Measurements from ENCODE around the gene RBM38. TPM values are rescaled to one million over a fixed set of nuclear protein-coding genes. Genes with fewer than 3 reads are reported as not detected.

Gene RBM38
- total RNA-seq, 2 experiments from 2014 or later, result 60.3 to 63.1 TPM

- no peaks in the 10 kb centered on the region for H3K9me3 Mint-ChIP-seq
- peaks cover 4% of the 10 kb centered on the region for H3K4me1 Mint-ChIP-seq (ENCODE audit: low read depth)
- intact Hi-C loops (cut with micrococcal nuclease), result no loop called here
- no peak overlapping the region for H3K4me3 Mint-ChIP-seq
- CTCF ChIA-PET, result interaction anchor here (1.1 kb wide), 1 partner anchor 47 kb away, joined by 3 read pairs; no protein-coding TSS in a partner anchor
- H3K27ac Mint-ChIP-seq, result no peak overlapping the region
- peaks cover 18% of the 10 kb centered on the region for H3K36me3 Mint-ChIP-seq (ENCODE audit: low read depth)
- DNase-seq, result no peak
- H3K27me3 Mint-ChIP-seq (ENCODE audit: low read depth), result no peaks in the 10 kb centered on the region
Observed at GRCh38 chr20:57409672-57410397, 18.6 kb downstream of the RBM38 start.

- no peak for DNase-seq
- CTCF ChIA-PET, result no interaction called here
- Mint-ChIP-seq H3K4me1 (ENCODE audit: low read depth) (peaks cover 4% of the 10 kb centered on the region), H3K27me3 (ENCODE audit: low read depth) (no peaks in the 10 kb centered on the region), H3K27ac (no peak overlapping the region), H3K4me3 (no peak overlapping the region), H3K36me3 (ENCODE audit: low read depth) (peaks cover 16% of the 10 kb centered on the region), H3K9me3 (no peaks in the 10 kb centered on the region)
- intact Hi-C loops (cut with micrococcal nuclease), result no loop called here
Observed at GRCh38 chr20:57410398-57410920, 19.3 kb downstream of the RBM38 start.

DNA sequence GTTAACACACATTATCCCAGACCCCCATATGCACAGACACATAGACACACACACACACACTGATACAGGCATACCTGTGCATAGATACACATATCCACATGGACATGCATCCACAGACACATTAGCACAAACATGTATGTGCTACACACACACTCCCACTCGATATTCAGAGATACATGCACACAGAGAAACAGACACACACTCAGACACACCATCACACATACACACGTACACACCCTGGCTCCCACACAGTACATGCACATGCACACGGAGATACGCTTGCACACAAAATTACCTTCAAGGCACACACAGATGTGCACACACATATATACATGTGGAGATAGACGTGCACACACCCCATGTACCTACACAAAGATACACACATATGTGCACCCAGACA is 19.7 kb downstream of the RBM38 start:
- DNase-seq, result no peak
- intact Hi-C loops (cut with micrococcal nuclease), result no loop called here
- Mint-ChIP-seq H3K27ac (no peak overlapping the region), H3K4me3 (no peak overlapping the region), H3K27me3 (ENCODE audit: low read depth) (no peaks in the 10 kb centered on the region), H3K9me3 (no peaks in the 10 kb centered on the region), H3K36me3 (ENCODE audit: low read depth) (peaks cover 16% of the 10 kb centered on the region), H3K4me1 (ENCODE audit: low read depth) (peaks cover 4% of the 10 kb centered on the region)
- CTCF ChIA-PET, result no interaction called here

GRCh38 chr20:57411406-57412283 is 20.4 kb downstream of the RBM38 start:
- peaks cover 4% of the 10 kb centered on the region for H3K4me1 Mint-ChIP-seq (ENCODE audit: low read depth)
- H3K36me3 Mint-ChIP-seq (ENCODE audit: low read depth), result peaks cover 16% of the 10 kb centered on the region
- intact Hi-C loops (cut with micrococcal nuclease), result no loop called here
- no peak overlapping the region for H3K27ac Mint-ChIP-seq
- H3K27me3 Mint-ChIP-seq (ENCODE audit: low read depth), result no peaks in the 10 kb centered on the region
- CTCF ChIA-PET, result no interaction called here
- H3K4me3 Mint-ChIP-seq, result no peak overlapping the region
- no peaks in the 10 kb centered on the region for H3K9me3 Mint-ChIP-seq
- DNase-seq, result no peak

- Mint-ChIP-seq H3K4me3 (no peak overlapping the region), H3K27ac (no peak overlapping the region), H3K4me1 (ENCODE audit: low read depth) (peaks cover 2% of the 10 kb centered on the region), H3K36me3 (ENCODE audit: low read depth) (peaks cover 9% of the 10 kb centered on the region), H3K27me3 (ENCODE audit: low read depth) (no peaks in the 10 kb centered on the region), H3K9me3 (no peaks in the 10 kb centered on the region)
- DNase-seq, result no peak
- intact Hi-C loops (cut with micrococcal nuclease), result no loop called here
- CTCF ChIA-PET, result interaction anchor here (0.6 to 1.3 kb wide), 6 partner anchors 11 to 81 kb away, joined by 3 to 5 read pairs (median 3); no protein-coding TSS in a partner anchor
Observed at GRCh38 chr20:57412347-57413029, 21.3 kb downstream of the RBM38 start.

GRCh38 chr20:57413986-57414385 is 22.8 kb downstream of the RBM38 start:
- CTCF ChIA-PET, result interaction anchor here (1.2 to 1.3 kb wide), 2 partner anchors 17 to 51 kb away, joined by 3 read pairs; no protein-coding TSS in a partner anchor
- intact Hi-C loops (cut with micrococcal nuclease), result no loop called here
- H3K4me1 Mint-ChIP-seq (ENCODE audit: low read depth), result peaks cover 2% of the 10 kb centered on the region
- no peak overlapping the region for H3K4me3 Mint-ChIP-seq
- no peaks in the 10 kb centered on the region for H3K9me3 Mint-ChIP-seq
- DNase-seq, result no peak
- H3K36me3 Mint-ChIP-seq (ENCODE audit: low read depth), result no peaks in the 10 kb centered on the region
- H3K27ac Mint-ChIP-seq, result no peak overlapping the region
- H3K27me3 Mint-ChIP-seq (ENCODE audit: low read depth), result no peaks in the 10 kb centered on the region

GRCh38 chr20:57414867-57415592 is 23.8 kb downstream of the RBM38 start:
- no peak overlapping the region for H3K27ac Mint-ChIP-seq
- no peaks in the 10 kb centered on the region for H3K27me3 Mint-ChIP-seq (ENCODE audit: low read depth)
- CTCF ChIA-PET, result no interaction called here
- intact Hi-C loops (cut with micrococcal nuclease), result no loop called here
- DNase-seq, result no peak
- H3K36me3 Mint-ChIP-seq (ENCODE audit: low read depth), result no peaks in the 10 kb centered on the region
- no peak overlapping the region for H3K4me3 Mint-ChIP-seq
- peaks cover 2% of the 10 kb centered on the region for H3K4me1 Mint-ChIP-seq (ENCODE audit: low read depth)
- H3K9me3 Mint-ChIP-seq, result no peaks in the 10 kb centered on the region

GRCh38 chr20:57415771-57416170 is 24.6 kb downstream of the RBM38 start:
- Mint-ChIP-seq H3K4me1 (ENCODE audit: low read depth) (peaks cover 2% of the 10 kb centered on the region), H3K9me3 (no peaks in the 10 kb centered on the region), H3K27me3 (ENCODE audit: low read depth) (no peaks in the 10 kb centered on the region), H3K27ac (no peak overlapping the region), H3K4me3 (no peak overlapping the region), H3K36me3 (ENCODE audit: low read depth) (no peaks in the 10 kb centered on the region)
- DNase-seq, result no peak
- CTCF ChIA-PET, result no interaction called here
- intact Hi-C loops (cut with micrococcal nuclease), result no loop called here

DNA sequence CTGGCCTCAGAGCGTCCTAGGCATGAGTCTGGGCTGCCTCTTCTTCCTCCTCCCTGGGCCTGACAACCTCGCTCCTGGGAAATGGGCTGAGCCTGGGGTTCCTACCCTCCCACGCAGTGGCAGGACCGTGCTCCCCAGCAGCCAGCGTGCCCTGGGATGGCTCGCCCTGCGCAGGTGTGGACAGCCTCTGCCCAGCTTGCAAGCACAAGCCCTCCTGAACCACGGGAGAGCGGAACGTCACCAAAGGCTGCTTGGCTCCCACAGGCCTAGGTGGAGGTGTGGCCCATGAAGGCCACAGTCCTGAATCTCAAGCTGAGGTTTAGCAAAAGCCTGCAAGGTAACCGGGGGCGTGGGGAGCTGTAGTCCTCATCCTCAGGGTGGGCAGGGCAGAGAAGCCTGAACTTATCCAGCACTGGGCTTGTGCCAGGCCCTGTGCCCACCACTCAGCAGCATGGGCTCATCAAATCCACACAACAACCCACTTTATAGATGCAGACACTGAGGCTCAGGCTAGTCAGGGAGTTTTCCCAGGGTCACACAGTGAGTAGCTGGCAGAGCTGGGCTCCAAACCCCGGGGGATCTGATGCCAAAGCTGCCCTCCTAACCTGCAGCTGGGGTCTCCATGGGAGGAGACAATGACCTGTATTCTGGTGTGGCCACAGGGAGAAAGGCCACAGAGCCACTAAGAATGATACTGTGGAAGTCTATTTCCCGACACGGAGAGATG is 25.3 kb downstream of the RBM38 start:
- Mint-ChIP-seq H3K27me3 (ENCODE audit: low read depth) (no peaks in the 10 kb centered on the region), H3K4me1 (ENCODE audit: low read depth) (peaks cover 2% of the 10 kb centered on the region), H3K36me3 (ENCODE audit: low read depth) (no peaks in the 10 kb centered on the region), H3K9me3 (no peaks in the 10 kb centered on the region), H3K4me3 (no peak overlapping the region), H3K27ac (no peak overlapping the region)
- no peak for DNase-seq
- intact Hi-C loops (cut with micrococcal nuclease), result no loop called here
- CTCF ChIA-PET, result interaction anchor here (0.8 kb wide), 1 partner anchor 14 kb away, joined by 3 read pairs; no protein-coding TSS in a partner anchor

- Mint-ChIP-seq H3K9me3 (no peaks in the 10 kb centered on the region), H3K27me3 (ENCODE audit: low read depth) (no peaks in the 10 kb centered on the region), H3K36me3 (ENCODE audit: low read depth) (no peaks in the 10 kb centered on the region), H3K27ac (no peak overlapping the region), H3K4me1 (ENCODE audit: low read depth) (peaks cover 2% of the 10 kb centered on the region), H3K4me3 (no peak overlapping the region)
- DNase-seq, result no peak
- intact Hi-C loops (cut with micrococcal nuclease), result no loop called here
- CTCF ChIA-PET, result interaction anchor here (0.8 kb wide), 1 partner anchor 13 kb away, joined by 3 read pairs; no protein-coding TSS in a partner anchor
Observed at GRCh38 chr20:57417051-57417689, 26.0 kb downstream of the RBM38 start.

All from activated naive CD4-positive, alpha-beta T cell treated with anti-CD3 and anti-CD28 coated beads for 36 hours (primary cell).